ENCODE data around the gene MBNL3. TPM values are rescaled to one million over a fixed set of nuclear protein-coding genes. Genes with fewer than 3 reads are reported as not detected.
"Not testable (repeated sequence)": the region's sequence is repeated elsewhere in the genome, so short reads cannot be mapped to it uniquely, and the experiment has no call there.

Gene MBNL3
- total RNA-seq, 1 donor from 2014 or later, result 15.7 TPM

DNA sequence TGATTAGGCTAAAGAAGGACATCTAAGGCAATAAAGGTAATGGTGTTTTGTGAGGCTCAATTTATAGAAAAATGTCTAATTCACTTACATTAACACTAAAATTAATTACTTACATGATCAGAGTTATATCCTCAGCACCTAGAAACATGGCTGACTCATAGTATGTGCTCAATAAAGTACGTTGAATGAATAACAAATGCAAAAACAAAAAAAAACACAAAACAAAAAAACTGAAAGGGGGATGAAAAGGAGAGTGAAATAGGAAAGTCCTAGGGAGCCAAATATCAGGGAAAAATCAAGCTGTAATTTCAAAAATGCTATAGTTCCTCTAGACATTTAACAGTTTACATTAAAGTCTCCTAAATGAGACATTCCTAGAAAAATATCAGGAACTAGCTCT lies 18.7 kb downstream of the MBNL3 start:
- Mint-ChIP-seq H3K9me3 (no peaks in the 10 kb centered on the region), H3K4me1 (ENCODE audit: low read depth) (peaks cover 10% of the 10 kb centered on the region), H3K4me3 (ENCODE audit: low read depth) (no peak overlapping the region), H3K27me3 (ENCODE audit: low read depth) (no peaks in the 10 kb centered on the region), H3K27ac (no peak overlapping the region), H3K36me3 (ENCODE audit: low read depth) (no peaks in the 10 kb centered on the region)
- intact Hi-C loops (cut with micrococcal nuclease), result no loop called here
- DNase-seq (ENCODE audit: low spot score), result no peak

DNA sequence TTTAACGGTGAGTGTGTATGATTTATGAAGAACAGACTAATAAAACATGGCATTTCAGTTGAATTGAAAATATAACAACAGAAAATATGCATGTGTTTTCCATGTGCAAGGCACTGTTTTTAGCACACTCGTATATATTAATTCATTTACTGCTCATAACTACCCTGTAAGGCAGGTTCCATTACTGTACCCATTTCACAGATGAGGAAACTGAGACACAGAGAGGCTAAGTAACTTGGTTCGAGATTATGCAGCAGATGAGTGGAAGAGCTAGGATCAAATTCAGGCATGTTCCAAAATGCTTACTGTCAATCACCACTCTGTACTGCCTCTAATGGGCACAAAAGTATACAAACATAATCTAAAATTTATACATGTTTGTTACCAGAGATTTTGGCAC lies 20.4 kb downstream of the MBNL3 start:
- no peaks in the 10 kb centered on the region for H3K9me3 Mint-ChIP-seq
- no peaks in the 10 kb centered on the region for H3K27me3 Mint-ChIP-seq (ENCODE audit: low read depth)
- no peaks in the 10 kb centered on the region for H3K4me1 Mint-ChIP-seq (ENCODE audit: low read depth)
- intact Hi-C loops (cut with micrococcal nuclease), result no loop called here
- no peak for DNase-seq (ENCODE audit: low spot score)
- H3K27ac Mint-ChIP-seq, result no peak overlapping the region
- H3K36me3 Mint-ChIP-seq (ENCODE audit: low read depth), result no peaks in the 10 kb centered on the region
- no peak overlapping the region for H3K4me3 Mint-ChIP-seq (ENCODE audit: low read depth)

DNA sequence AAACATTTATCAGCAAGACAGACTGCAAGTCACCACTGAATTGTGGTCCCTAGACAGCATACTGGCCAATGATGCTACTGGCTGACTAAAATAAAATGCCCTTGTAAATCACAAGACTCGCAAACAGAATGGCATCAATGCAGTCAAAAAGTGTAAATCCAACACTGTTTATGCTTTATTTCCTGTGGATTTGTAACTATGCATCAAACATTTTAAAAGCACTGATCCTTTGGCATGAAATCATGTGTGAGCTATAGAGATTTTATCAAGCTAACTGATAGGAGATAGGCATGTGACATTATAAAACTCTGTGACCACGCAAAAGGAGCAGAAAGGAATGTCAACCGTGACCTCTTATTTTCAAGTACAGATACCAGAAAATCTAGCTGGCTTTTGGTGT lies 20.8 kb downstream of the MBNL3 start:
- H3K4me3 Mint-ChIP-seq (ENCODE audit: low read depth), result no peak overlapping the region
- DNase-seq (ENCODE audit: low spot score), result no peak
- intact Hi-C loops (cut with micrococcal nuclease), result no loop called here
- H3K36me3 Mint-ChIP-seq (ENCODE audit: low read depth), result no peaks in the 10 kb centered on the region
- H3K27me3 Mint-ChIP-seq (ENCODE audit: low read depth), result no peaks in the 10 kb centered on the region
- no peak overlapping the region for H3K27ac Mint-ChIP-seq
- H3K9me3 Mint-ChIP-seq, result no peaks in the 10 kb centered on the region
- H3K4me1 Mint-ChIP-seq (ENCODE audit: low read depth), result no peaks in the 10 kb centered on the region

DNA sequence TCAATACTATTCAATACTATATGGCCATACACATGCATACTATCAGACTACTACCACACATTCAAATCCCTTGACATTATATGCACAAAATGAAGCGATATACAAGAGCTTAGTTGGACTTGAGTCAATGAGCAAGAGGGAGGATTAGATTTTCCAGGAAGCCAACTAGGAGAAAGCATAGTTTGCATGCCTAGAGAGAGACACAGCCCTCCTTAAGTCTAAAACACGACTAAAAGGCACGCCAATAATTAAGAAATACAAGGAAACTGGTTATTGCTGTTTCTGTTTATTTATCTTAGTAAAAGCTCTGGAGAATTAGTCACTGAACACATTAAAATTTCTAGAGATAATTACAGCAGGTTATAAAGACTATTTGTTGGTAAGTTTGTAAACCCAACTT lies 21.8 kb downstream of the MBNL3 start:
- H3K27ac Mint-ChIP-seq, result no peak overlapping the region

DNA sequence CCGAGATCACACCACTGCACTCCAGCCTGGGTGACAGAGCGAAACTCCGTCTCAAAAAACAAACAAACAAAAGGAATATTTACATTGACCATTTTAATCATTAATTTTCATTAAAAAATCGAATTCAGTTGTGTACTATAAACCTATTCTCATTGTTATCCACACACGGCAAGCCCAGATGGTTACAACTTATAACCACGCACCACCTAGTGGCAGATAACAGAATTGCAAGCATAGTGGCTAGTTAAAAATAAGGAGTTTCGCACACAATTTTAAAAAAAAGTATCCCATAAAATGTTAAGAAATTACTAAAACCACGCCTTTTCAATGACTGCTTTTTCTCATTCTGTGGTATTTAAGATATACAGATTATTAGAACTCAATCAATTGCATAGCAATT lies 25.4 kb downstream of the MBNL3 start:
- H3K36me3 Mint-ChIP-seq (ENCODE audit: low read depth), result no peaks in the 10 kb centered on the region
- no peak overlapping the region for H3K4me3 Mint-ChIP-seq (ENCODE audit: low read depth)
- intact Hi-C loops (cut with micrococcal nuclease), result no loop called here
- DNase-seq (ENCODE audit: low spot score), result no peak
- H3K4me1 Mint-ChIP-seq (ENCODE audit: low read depth), result no peaks in the 10 kb centered on the region
- H3K27ac Mint-ChIP-seq, result no peak overlapping the region
- no peaks in the 10 kb centered on the region for H3K9me3 Mint-ChIP-seq
- H3K27me3 Mint-ChIP-seq (ENCODE audit: low read depth), result no peaks in the 10 kb centered on the region

More for the DNA sequence above, 21.8 kb downstream of the MBNL3 start:
- Mint-ChIP-seq H3K36me3 (ENCODE audit: low read depth) (no peaks in the 10 kb centered on the region), H3K4me1 (ENCODE audit: low read depth) (no peaks in the 10 kb centered on the region), H3K27me3 (ENCODE audit: low read depth) (no peaks in the 10 kb centered on the region), H3K9me3 (no peaks in the 10 kb centered on the region), H3K4me3 (ENCODE audit: low read depth) (no peak overlapping the region)
- intact Hi-C loops (cut with micrococcal nuclease), result no loop called here
- DNase-seq (ENCODE audit: low spot score), result no peak

DNA sequence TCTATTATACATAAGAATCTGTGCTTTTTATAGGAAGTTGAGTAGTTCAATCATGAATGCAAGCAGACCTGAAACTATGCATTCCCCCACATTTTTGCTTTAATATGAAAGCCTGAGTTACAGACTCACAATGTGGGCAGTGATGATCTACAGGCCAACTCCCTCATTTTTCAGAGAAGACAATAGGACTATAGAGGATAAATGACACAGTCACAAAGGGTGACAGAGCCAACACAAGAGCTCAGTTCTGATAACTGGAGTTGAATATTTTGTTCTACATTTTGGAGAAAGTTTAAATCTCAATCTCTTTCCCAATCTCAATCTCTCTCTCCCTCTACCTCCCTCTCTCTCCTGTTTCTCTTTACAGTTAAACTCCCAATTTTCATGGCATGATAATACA lies 27.0 kb downstream of the MBNL3 start:
- DNase-seq (ENCODE audit: low spot score), result no peak
- H3K36me3 Mint-ChIP-seq (ENCODE audit: low read depth), result no peaks in the 10 kb centered on the region
- intact Hi-C loops (cut with micrococcal nuclease), result no loop called here
- H3K9me3 Mint-ChIP-seq, result no peaks in the 10 kb centered on the region
- no peak overlapping the region for H3K27ac Mint-ChIP-seq
- no peak overlapping the region for H3K4me3 Mint-ChIP-seq (ENCODE audit: low read depth)
- H3K27me3 Mint-ChIP-seq (ENCODE audit: low read depth), result no peaks in the 10 kb centered on the region
- no peaks in the 10 kb centered on the region for H3K4me1 Mint-ChIP-seq (ENCODE audit: low read depth)

DNA sequence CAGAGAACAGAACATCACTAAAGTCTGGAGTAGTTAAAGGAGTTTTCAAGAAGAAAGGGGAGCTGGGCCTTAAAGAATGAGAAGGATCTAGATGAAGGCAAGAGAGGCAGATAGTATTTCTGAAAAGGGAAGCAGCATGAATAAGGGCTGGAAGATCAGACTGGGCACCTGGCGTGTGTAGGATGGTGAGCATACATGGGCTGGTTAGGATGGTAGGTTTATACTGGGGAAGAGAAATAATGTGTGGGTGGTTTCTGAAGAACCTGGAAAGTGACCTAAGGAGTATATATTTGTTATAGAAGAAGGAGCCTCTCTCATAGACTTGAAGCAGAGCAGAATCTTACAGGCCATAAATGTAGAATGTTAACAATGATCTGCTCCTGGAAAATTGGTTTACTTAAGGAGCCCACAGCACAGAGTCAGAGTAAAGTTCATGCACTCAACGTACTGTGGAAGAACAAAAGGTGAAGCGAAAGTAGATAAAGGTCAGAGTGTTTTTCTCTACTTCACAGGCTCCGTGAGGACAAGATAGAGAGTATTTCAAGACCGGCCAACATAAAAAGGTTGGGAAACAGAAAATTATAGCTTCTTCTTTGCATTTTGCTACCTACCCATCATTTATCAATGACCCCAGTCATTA lies 35.8 kb downstream of the MBNL3 start:
- Mint-ChIP-seq H3K27ac (no peak overlapping the region), H3K36me3 (ENCODE audit: low read depth) (peaks cover 12% of the 10 kb centered on the region), H3K9me3 (peaks cover 14% of the 10 kb centered on the region), H3K4me3 (ENCODE audit: low read depth) (no peak overlapping the region), H3K4me1 (ENCODE audit: low read depth) (no peaks in the 10 kb centered on the region), H3K27me3 (ENCODE audit: low read depth) (no peaks in the 10 kb centered on the region)
- intact Hi-C loops (cut with micrococcal nuclease), result no loop called here
- no peak for DNase-seq (ENCODE audit: low spot score)

DNA sequence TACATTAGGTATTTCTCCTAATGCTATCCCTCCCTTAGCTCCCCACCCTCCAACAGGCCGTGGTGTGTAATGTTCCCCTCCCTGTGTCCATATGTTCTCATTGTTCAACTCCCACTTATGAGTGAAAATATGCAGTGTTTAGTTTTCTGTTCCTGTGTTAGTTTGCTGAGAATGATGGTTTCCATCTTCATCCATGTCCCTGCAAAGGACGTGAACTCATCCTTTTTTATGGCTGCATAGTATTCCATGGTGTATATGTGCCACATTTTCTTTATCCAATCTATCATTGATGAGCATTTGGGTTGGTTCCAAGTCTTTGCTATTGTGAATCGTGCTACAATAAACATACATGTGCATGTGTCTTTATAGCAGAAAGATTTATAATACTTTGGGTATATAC lies 42.9 kb downstream of the MBNL3 start:
- peaks cover 12% of the 10 kb centered on the region for H3K36me3 Mint-ChIP-seq (ENCODE audit: low read depth)
- H3K27ac Mint-ChIP-seq, result not testable (repeated sequence)

DNA sequence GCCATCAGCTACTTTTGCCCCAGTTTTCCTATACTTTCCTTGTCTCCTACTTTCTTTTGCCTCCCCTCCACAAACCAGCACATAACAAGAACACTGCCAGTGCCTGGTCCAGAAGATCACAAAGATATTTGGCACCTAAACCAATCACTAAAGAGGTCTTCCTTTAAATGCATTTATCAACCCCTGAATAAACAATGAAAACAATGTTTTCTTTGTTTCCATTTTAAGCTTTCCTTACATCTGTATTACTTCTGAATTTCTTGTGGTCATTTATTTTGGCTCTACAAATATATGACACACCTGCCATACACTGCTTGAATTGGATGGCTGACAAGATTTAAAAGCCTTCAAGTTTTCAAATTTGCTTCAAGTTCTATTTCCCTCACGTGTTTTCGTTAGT lies 43.9 kb downstream of the MBNL3 start:
- Mint-ChIP-seq H3K9me3 (peaks cover 15% of the 10 kb centered on the region), H3K27me3 (ENCODE audit: low read depth) (no peaks in the 10 kb centered on the region), H3K36me3 (ENCODE audit: low read depth) (peaks cover 9% of the 10 kb centered on the region), H3K4me3 (ENCODE audit: low read depth) (no peak overlapping the region), H3K4me1 (ENCODE audit: low read depth) (peaks cover 7% of the 10 kb centered on the region), H3K27ac (no peak overlapping the region)
- DNase-seq (ENCODE audit: low spot score), result no peak
- intact Hi-C loops (cut with micrococcal nuclease), result no loop called here

More for the DNA sequence above, 42.9 kb downstream of the MBNL3 start:
- H3K4me1 Mint-ChIP-seq (ENCODE audit: low read depth); H3K27me3 Mint-ChIP-seq (ENCODE audit: low read depth); H3K4me3 Mint-ChIP-seq (ENCODE audit: low read depth); intact Hi-C loops (cut with micrococcal nuclease); DNase-seq (ENCODE audit: low spot score): not testable (repeated sequence)
- H3K9me3 Mint-ChIP-seq, result peaks cover 20% of the 10 kb centered on the region

DNA sequence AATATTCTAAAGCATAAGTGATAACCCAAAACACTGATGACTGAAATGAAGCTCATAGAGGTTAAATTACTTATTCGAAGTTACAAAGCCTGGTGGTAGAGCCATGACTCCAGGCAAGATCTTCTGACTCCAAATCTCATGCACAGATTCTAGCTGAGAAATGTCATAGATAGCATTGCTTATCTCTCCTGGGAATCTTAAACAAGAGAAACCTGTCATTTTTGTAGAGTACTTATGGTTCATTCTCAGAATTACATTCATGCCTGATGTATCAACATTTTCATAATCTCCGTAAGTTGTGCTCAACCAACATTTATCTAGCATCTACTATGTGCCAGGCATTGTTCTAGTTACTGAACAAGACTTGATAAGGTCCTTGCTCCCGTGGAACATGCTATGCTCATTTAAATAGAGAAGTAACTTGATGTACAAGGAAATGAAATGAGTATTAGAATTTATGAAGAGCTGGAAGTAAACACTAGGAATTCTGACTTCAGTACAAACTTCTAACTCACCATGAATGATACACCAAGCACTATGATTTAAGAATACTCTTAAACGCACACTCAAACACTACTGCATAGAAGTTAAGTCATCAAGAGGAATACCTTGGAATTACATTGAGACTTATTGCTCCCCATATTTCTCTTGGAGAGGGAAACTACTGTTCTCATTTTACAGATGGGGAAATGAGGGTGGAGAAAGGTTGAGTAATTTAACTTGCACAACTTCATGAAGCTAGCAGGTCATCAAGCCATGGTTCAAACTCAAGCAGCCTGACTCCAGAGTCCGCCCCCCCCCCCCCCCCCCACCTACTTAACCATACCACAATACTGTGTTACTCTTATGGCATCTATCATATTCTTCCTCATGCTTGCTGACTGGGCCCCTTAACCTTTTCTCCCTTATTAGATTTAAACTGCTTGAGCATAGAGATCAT lies 45.4 kb downstream of the MBNL3 start:
- H3K9me3 Mint-ChIP-seq, result peaks cover 9% of the 10 kb centered on the region
- peaks cover 5% of the 10 kb centered on the region for H3K36me3 Mint-ChIP-seq (ENCODE audit: low read depth)
- H3K4me3 Mint-ChIP-seq (ENCODE audit: low read depth), result no peak overlapping the region
- no peak overlapping the region for H3K27ac Mint-ChIP-seq
- DNase-seq (ENCODE audit: low spot score), result no peak
- H3K4me1 Mint-ChIP-seq (ENCODE audit: low read depth), result peaks cover 7% of the 10 kb centered on the region
- no peaks in the 10 kb centered on the region for H3K27me3 Mint-ChIP-seq (ENCODE audit: low read depth)
- intact Hi-C loops (cut with micrococcal nuclease), result no loop called here

DNA sequence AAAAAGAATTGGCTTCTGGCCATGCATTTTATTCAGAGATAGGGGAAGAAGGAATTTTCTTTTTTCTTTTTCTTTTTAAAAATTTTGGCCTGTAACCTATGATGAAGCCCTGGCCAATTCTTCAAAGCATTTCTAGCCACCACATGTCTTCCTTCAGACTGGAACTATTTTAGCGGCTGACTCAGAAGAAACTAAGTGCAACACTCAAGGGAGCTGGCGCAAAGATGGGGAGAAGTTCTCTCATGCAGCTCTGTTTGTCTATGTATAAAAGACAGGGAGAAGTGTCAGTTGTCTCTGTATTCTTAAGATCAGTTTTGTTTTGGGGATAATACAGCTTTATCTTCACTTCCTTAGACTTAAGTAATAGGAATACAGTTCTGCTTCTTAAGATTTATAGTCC lies 46.1 kb downstream of the MBNL3 start:
- peaks cover 5% of the 10 kb centered on the region for H3K9me3 Mint-ChIP-seq
- H3K36me3 Mint-ChIP-seq (ENCODE audit: low read depth), result peaks cover 5% of the 10 kb centered on the region
- intact Hi-C loops (cut with micrococcal nuclease), result no loop called here
- no peak overlapping the region for H3K4me3 Mint-ChIP-seq (ENCODE audit: low read depth)
- H3K27ac Mint-ChIP-seq, result no peak overlapping the region
- no peaks in the 10 kb centered on the region for H3K27me3 Mint-ChIP-seq (ENCODE audit: low read depth)
- no peak for DNase-seq (ENCODE audit: low spot score)
- H3K4me1 Mint-ChIP-seq (ENCODE audit: low read depth), result peaks cover 7% of the 10 kb centered on the region

DNA sequence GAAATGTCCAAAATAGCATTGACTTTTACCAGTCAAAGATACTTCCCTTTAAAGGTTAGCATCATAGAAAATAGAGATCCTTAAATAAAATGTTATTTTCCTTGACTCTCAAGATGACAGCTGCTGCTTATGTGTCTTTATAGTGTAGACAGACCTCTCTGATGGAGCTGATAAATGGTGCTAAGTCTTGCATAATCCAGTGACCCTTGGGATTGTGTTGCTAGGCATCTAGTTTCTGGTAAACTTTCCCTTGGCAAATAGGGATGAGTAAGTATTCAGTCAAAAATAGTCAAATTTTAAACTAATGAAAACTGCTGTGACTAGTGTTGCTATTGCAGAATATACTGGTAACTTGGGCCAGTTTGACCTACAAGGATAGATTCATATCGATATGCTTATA lies 53.6 kb downstream of the MBNL3 start:
- Mint-ChIP-seq H3K4me3 (ENCODE audit: low read depth) (no peak overlapping the region), H3K4me1 (ENCODE audit: low read depth) (no peaks in the 10 kb centered on the region), H3K9me3 (no peaks in the 10 kb centered on the region), H3K27me3 (ENCODE audit: low read depth) (no peaks in the 10 kb centered on the region), H3K27ac (no peak overlapping the region), H3K36me3 (ENCODE audit: low read depth) (no peaks in the 10 kb centered on the region)
- DNase-seq (ENCODE audit: low spot score), result no peak
- intact Hi-C loops (cut with micrococcal nuclease), result no loop called here

DNA sequence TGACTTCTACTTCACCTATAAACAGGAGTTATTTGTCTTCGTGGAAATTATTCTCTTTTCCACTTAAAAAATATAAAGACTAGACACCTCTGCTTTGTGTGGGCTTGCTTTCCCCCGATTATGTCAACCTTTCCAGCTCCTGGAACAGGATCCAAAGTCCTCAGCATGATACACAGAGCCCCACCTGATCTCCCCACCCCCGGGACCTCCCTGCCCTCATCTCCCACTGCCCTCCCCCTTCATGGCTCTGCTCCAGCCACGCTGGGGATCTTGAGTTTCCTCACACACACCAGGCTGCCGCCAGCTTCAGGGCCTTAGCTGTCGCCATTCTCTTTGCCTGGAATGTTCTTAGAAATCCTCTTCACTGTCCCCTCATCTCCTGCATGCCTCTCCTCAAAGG lies 55.3 kb downstream of the MBNL3 start:
- no peaks in the 10 kb centered on the region for H3K27me3 Mint-ChIP-seq (ENCODE audit: low read depth)
- intact Hi-C loops (cut with micrococcal nuclease), result no loop called here
- H3K36me3 Mint-ChIP-seq (ENCODE audit: low read depth), result no peaks in the 10 kb centered on the region
- no peaks in the 10 kb centered on the region for H3K4me1 Mint-ChIP-seq (ENCODE audit: low read depth)
- no peaks in the 10 kb centered on the region for H3K9me3 Mint-ChIP-seq
- no peak overlapping the region for H3K27ac Mint-ChIP-seq
- no peak overlapping the region for H3K4me3 Mint-ChIP-seq (ENCODE audit: low read depth)
- DNase-seq (ENCODE audit: low spot score), result no peak

Measured in activated T-helper 2 cell treated with anti-CD3 and anti-CD28 coated beads, Interferon-gamma antibody, Interleukin-2, Interleukin-4, amounts not matched to agents 10 μg/mL and 5 μg/mL and 100 μg/mL, durations not matched to agents 14 hours and 24 hours and 36 hours (primary cell).